ENCODE results near the gene TGIF1. TPM values are rescaled to one million over a fixed set of nuclear protein-coding genes. Genes with fewer than 3 reads are reported as not detected.
A peak's percentile ranks its signal among the peaks of the same experiment; 100 is the strongest.

Gene TGIF1
- total RNA-seq, 2 experiments from 2014 or later: 23.7 to 24.1 TPM

- DNase-seq: no peak
- Mint-ChIP-seq H3K4me1 (ENCODE audit: low read depth) (peaks cover 3% of the 10 kb centered on the region), H3K9me3 (no peaks in the 10 kb centered on the region), H3K27ac (no peak overlapping the region), H3K27me3 (ENCODE audit: low read depth) (no peaks in the 10 kb centered on the region), H3K36me3 (ENCODE audit: low read depth) (no peaks in the 10 kb centered on the region), H3K4me3 (no peak overlapping the region)
- intact Hi-C loops (cut with micrococcal nuclease): no loop called here
- CTCF ChIA-PET: interaction anchor here (0.6 to 1.4 kb wide), 4 partner anchors 11 to 111 kb away, joined by 3 to 4 read pairs (median 3); no protein-coding TSS in a partner anchor
Measured at GRCh38 chr18:3478262-3478978, 28.4 kb downstream of the TGIF1 start.

GRCh38 chr18:3479978-3480509 lies 30.1 kb downstream of the TGIF1 start:
- no peaks in the 10 kb centered on the region for H3K9me3 Mint-ChIP-seq
- H3K27me3 Mint-ChIP-seq (ENCODE audit: low read depth): no peaks in the 10 kb centered on the region
- no peak for DNase-seq
- intact Hi-C loops (cut with micrococcal nuclease): no loop called here
- H3K27ac Mint-ChIP-seq: no peak overlapping the region
- CTCF ChIA-PET: interaction anchor here (0.6 to 2.5 kb wide), 2 partner anchors 14 to 47 kb away, joined by 3 to 8 read pairs; no protein-coding TSS in a partner anchor
- H3K4me3 Mint-ChIP-seq: no peak overlapping the region
- H3K4me1 Mint-ChIP-seq (ENCODE audit: low read depth): no peaks in the 10 kb centered on the region
- H3K36me3 Mint-ChIP-seq (ENCODE audit: low read depth): no peaks in the 10 kb centered on the region

GRCh38 chr18:3480827-3481573 lies 31.0 kb downstream of the TGIF1 start:
- CTCF ChIA-PET: interaction anchor here (0.7 to 2.5 kb wide), 9 partner anchors 7 to 1676 kb away, joined by 4 to 8 read pairs (median 5); no protein-coding TSS in a partner anchor
- H3K27ac Mint-ChIP-seq: no peak overlapping the region
- H3K4me3 Mint-ChIP-seq: no peak overlapping the region
- no peak for DNase-seq
- H3K9me3 Mint-ChIP-seq: no peaks in the 10 kb centered on the region
- no peaks in the 10 kb centered on the region for H3K4me1 Mint-ChIP-seq (ENCODE audit: low read depth)
- no peaks in the 10 kb centered on the region for H3K36me3 Mint-ChIP-seq (ENCODE audit: low read depth)
- H3K27me3 Mint-ChIP-seq (ENCODE audit: low read depth): no peaks in the 10 kb centered on the region
- intact Hi-C loops (cut with micrococcal nuclease): no loop called here

GRCh38 chr18:3481696-3482210 lies 31.8 kb downstream of the TGIF1 start:
- intact Hi-C loops (cut with micrococcal nuclease): no loop called here
- Mint-ChIP-seq H3K4me3 (no peak overlapping the region), H3K36me3 (ENCODE audit: low read depth) (no peaks in the 10 kb centered on the region), H3K4me1 (ENCODE audit: low read depth) (no peaks in the 10 kb centered on the region), H3K27me3 (ENCODE audit: low read depth) (no peaks in the 10 kb centered on the region), H3K9me3 (no peaks in the 10 kb centered on the region), H3K27ac (no peak overlapping the region)
- peak; percentile 50 for DNase-seq
- CTCF ChIA-PET: interaction anchor here (1.1 to 2.5 kb wide), 10 partner anchors 8 to 184 kb away, joined by 3 to 8 read pairs (median 5); no protein-coding TSS in a partner anchor

- intact Hi-C loops (cut with micrococcal nuclease): no loop called here
- CTCF ChIA-PET: interaction anchor here (1.1 to 2.5 kb wide), 10 partner anchors 9 to 185 kb away, joined by 3 to 8 read pairs (median 5); no protein-coding TSS in a partner anchor
- H3K36me3 Mint-ChIP-seq (ENCODE audit: low read depth): no peaks in the 10 kb centered on the region
- DNase-seq: no peak
- no peaks in the 10 kb centered on the region for H3K27me3 Mint-ChIP-seq (ENCODE audit: low read depth)
- no peak overlapping the region for H3K27ac Mint-ChIP-seq
- H3K4me3 Mint-ChIP-seq: no peak overlapping the region
- H3K4me1 Mint-ChIP-seq (ENCODE audit: low read depth): no peaks in the 10 kb centered on the region
- H3K9me3 Mint-ChIP-seq: no peaks in the 10 kb centered on the region
Measured at GRCh38 chr18:3482258-3482657, 32.3 kb downstream of the TGIF1 start.

- CTCF ChIA-PET: interaction anchor here (0.7 to 1.0 kb wide), 5 partner anchors 10 to 157 kb away, joined by 3 read pairs; no protein-coding TSS in a partner anchor
- Mint-ChIP-seq H3K27ac (no peak overlapping the region), H3K4me1 (ENCODE audit: low read depth) (no peaks in the 10 kb centered on the region), H3K27me3 (ENCODE audit: low read depth) (peaks cover 5% of the 10 kb centered on the region), H3K4me3 (no peak overlapping the region), H3K36me3 (ENCODE audit: low read depth) (no peaks in the 10 kb centered on the region), H3K9me3 (no peaks in the 10 kb centered on the region)
- intact Hi-C loops (cut with micrococcal nuclease): no loop called here
- DNase-seq: no peak
Measured at GRCh38 chr18:3485153-3486149, 35.5 kb downstream of the TGIF1 start.

- CTCF ChIA-PET: interaction anchor here (1.0 kb wide), 2 partner anchors 9 to 17 kb away, joined by 3 read pairs; no protein-coding TSS in a partner anchor
- no peak for DNase-seq
- H3K27ac Mint-ChIP-seq: no peak overlapping the region
Measured at GRCh38 chr18:3486512-3486911, 36.5 kb downstream of the TGIF1 start.

GRCh38 chr18:3489462-3489861 lies 39.5 kb downstream of the TGIF1 start:
- no peak overlapping the region for H3K27ac Mint-ChIP-seq
- CTCF ChIA-PET: interaction anchor here (0.8 to 1.1 kb wide), 2 partner anchors 10 to 37 kb away, joined by 4 read pairs; no protein-coding TSS in a partner anchor
- DNase-seq: no peak
- H3K27me3 Mint-ChIP-seq (ENCODE audit: low read depth): peaks cover 16% of the 10 kb centered on the region
- H3K4me3 Mint-ChIP-seq: no peak overlapping the region
- H3K36me3 Mint-ChIP-seq (ENCODE audit: low read depth): no peaks in the 10 kb centered on the region
- H3K4me1 Mint-ChIP-seq (ENCODE audit: low read depth): peaks cover 9% of the 10 kb centered on the region
- intact Hi-C loops (cut with micrococcal nuclease): no loop called here
- H3K9me3 Mint-ChIP-seq: no peaks in the 10 kb centered on the region

More at GRCh38 chr18:3486512-3486911, 36.5 kb downstream of the TGIF1 start:
- H3K4me1 Mint-ChIP-seq (ENCODE audit: low read depth): no peaks in the 10 kb centered on the region
- H3K36me3 Mint-ChIP-seq (ENCODE audit: low read depth): no peaks in the 10 kb centered on the region
- H3K27me3 Mint-ChIP-seq (ENCODE audit: low read depth): peaks cover 5% of the 10 kb centered on the region
- intact Hi-C loops (cut with micrococcal nuclease): no loop called here
- H3K4me3 Mint-ChIP-seq: no peak overlapping the region
- H3K9me3 Mint-ChIP-seq: no peaks in the 10 kb centered on the region

GRCh38 chr18:3491981-3492555 lies 42.1 kb downstream of the TGIF1 start:
- Mint-ChIP-seq H3K27ac (no peak overlapping the region), H3K4me3 (no peak overlapping the region), H3K36me3 (ENCODE audit: low read depth) (no peaks in the 10 kb centered on the region), H3K27me3 (ENCODE audit: low read depth) (peaks cover 16% of the 10 kb centered on the region), H3K4me1 (ENCODE audit: low read depth) (peaks cover 17% of the 10 kb centered on the region), H3K9me3 (no peaks in the 10 kb centered on the region)
- DNase-seq: no peak
- CTCF ChIA-PET: interaction anchor here (0.6 to 1.6 kb wide), 5 partner anchors 10 to 340 kb away, joined by 3 to 4 read pairs (median 3); no protein-coding TSS in a partner anchor
- intact Hi-C loops (cut with micrococcal nuclease): no loop called here

- Mint-ChIP-seq H3K4me3 (no peak overlapping the region), H3K36me3 (ENCODE audit: low read depth) (no peaks in the 10 kb centered on the region), H3K9me3 (no peaks in the 10 kb centered on the region), H3K4me1 (ENCODE audit: low read depth) (peaks cover 17% of the 10 kb centered on the region), H3K27me3 (ENCODE audit: low read depth) (peaks cover 19% of the 10 kb centered on the region), H3K27ac (no peak overlapping the region)
- DNase-seq: no peak
- intact Hi-C loops (cut with micrococcal nuclease): no loop called here
- CTCF ChIA-PET: interaction anchor here (0.7 to 2.6 kb wide), 2 partner anchors 12 to 15 kb away, joined by 3 to 8 read pairs; no protein-coding TSS in a partner anchor
Measured at GRCh38 chr18:3492721-3493120, 42.7 kb downstream of the TGIF1 start.
